IPS-NIHi7 (cell line): Measurements from ENCODE around the gene NECAB3.

Experiments used
- DNase-seq: peaks from one replicate; pipeline ENCODE4 v3.0.0; 2012; ENCODE audit warnings: mixed read lengths; ENCODE audit errors: extremely low spot score

The NECAB3 gene

GRCh38 chr20:33664762-33665144 lies 9.5 kb downstream of the NECAB3 start:
- no peak for DNase-seq

DNA sequence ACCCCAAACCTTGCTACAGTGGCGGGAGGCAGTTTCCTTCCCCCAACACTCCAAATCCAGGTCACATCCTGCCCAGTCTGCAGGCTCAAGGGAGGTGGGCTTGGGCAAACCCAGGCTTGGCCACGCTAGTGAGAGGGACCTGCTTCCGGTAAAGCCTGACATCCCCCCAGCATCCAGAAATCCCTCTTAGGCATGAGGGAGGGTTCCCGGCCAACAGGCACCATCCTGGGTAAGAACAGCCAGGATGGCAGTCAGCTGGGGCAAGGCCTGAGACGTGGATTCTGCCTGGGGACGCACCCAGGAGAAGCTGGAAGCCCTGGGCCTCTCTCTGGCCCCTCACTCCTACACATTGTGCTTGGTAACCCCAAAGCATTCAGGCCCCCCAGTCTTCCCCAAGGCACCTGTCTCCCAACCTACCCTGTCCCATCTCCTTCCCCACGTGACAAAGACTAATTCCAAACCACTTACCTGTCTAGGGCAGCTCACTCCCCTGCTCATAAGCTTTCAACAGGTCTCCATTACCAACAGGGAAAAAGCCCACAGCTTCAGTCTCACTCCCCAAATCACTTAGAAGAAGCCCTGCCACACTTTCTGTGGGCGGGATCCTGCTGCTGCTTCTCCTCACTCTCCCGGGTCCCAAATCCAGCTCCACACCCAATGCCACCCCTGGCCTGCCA lies 10.0 kb downstream of the NECAB3 start:
- no peak for DNase-seq

DNA sequence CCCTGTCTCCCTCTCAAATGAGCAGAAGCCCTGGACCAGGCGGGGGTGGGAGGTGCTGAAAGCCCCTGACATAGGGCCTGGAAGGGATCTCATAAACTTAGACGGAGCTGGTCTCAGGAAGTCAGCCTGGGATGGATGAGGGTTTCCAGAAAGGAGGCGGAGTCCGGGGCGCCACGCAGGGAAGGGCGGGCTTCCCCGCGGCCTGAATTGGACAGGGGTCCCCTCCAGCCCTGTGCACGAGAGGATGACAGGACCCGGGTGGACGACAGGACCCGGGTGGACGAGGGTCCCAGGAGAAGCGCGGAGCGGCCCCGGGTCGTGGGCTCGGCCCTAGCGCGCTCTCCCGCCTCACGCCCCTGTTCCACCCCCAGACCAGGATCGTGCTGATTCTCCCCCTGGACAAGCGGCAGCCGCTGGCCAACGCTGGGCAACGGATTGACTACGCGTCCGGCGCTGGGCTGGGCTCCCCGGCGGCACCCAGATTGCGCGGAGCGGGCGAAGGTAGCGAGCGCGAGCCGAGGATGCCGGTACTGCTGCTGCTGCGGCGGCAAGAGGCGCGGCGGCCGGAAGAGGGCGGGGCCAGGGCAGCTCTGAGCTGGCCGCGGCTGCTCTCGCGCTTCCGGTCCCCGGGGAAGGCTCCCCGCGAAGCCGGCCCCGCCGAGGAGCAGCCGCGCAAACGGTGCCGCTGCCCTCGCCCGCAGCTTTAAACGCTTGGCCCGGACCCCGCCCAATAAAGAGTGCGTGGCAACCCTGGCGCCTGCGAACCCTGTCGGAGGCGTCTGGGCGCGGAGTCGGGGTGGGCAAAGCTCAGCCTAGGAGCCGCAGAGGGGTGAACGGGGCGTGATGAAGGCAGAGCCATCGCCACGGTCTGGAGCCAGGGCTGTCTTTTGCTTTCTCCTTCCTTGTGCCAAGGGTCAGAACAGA lies 10.8 kb downstream of the NECAB3 start:
- DNase-seq = peak; percentile 88

- no peak for DNase-seq
Observed at GRCh38 chr20:33662172-33662571, 12.1 kb downstream of the NECAB3 start, which contains the start of gene C20orf144. C20orf144 (plus strand) TSS chr20:33662327; CDS start chr20:33662346, 19 bp downstream.

DNA sequence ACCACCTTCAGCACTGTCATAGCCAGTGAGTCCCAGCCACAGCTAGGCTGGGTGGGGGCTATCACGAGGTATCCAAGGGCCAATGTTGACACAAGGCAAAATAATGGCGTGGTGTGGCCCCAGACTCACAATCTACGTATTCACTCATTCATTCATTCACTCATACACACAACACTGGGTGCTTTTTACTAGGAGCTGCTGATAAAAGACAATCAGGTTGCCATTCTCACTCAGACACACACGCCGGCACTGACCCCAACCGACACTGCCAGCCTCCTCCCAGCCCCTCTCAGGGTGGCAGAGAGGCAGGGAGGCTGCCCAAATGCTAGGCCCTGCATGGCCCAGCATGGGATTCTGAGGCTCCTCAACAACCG lies 13.6 kb downstream of the NECAB3 start:
- no peak for DNase-seq

DNA sequence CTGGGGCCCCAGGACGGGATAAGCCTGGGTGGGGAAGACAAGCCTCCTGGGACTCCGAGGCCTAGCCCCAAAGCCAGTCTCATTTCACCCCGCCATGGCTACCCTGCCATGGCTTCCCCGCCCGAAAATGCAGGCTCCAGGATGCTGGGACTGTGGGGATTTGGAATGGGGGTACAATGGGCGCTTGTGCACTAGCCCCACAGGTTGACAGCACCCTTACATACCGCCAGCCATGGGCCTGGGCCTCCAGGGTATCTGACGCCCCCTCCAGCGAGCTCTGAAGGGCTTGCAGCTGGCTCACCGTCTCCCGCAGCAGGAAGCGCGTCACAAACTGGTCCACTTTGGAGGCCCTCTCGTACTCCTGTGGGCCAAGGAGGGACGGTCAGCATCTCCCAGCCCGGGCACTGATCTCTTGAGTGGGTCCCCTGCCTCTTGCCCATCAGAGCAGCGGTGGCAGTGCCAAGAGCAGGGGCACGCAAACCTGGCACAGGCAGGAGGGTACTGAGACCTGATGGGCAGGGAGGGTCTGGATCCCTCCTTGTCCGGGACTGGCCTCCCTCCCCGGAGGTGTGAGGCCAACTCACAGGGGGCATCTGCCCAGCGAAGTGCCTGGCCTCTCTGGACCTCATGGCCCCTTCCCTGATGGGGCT lies 14.1 kb downstream of the NECAB3 start:
- no peak for DNase-seq

- no peak for DNase-seq
Observed at GRCh38 chr20:33659341-33660034, 14.7 kb downstream of the NECAB3 start.

GRCh38 chr20:33658929-33659328 lies 15.3 kb downstream of the NECAB3 start:
- DNase-seq = no peak

GRCh38 chr20:33658510-33658909 lies 15.7 kb downstream of the NECAB3 start:
- no peak for DNase-seq

GRCh38 chr20:33657704-33658095 lies 16.5 kb downstream of the NECAB3 start:
- no peak for DNase-seq

DNA sequence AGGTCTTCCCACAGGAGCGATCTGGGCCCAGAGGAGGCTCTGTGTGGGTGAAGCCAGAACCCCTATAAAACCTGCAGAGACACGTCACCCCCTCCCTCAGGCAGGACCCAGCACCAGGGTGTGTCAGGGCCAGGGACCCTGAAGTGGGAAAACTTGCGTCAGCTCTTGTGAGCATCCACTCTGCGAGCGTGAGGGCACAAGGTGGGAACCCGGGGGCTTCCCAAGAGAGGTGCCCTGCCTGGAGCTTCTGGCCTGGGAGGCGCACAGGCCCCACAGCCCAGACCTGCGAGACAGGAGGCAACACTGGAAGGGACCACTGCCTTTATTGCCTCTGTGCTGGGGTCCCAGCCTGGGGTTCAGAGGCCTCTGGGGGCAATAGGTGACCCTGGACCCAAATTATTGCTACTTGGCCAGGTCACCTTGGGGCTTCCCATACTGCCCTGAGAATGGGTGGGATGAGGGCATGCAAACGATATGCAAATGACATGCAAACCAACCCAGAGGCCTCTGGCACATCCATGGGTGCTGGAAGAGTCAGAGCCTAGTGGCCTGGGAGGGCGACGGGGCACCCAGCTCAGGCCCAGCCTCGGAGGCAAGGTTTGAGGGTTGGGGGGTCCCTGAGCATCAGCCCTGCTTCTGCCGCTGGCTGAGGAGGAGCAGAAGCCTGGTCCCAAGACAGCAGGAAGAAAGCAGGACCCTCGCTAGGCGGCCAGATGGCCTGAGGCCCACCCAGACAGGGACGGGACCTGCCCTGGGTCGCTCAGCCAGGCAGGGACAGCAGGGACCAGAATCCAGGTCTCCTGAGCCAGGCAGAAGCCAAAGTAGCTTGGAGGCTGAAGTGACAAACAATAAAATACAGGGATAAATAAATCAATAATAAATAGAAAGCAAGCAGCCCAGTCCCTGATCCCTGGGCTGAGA lies 17.2 kb downstream of the NECAB3 start:
- no peak for DNase-seq

- DNase-seq = no peak
Observed at GRCh38 chr20:33656010-33656782, 18.0 kb downstream of the NECAB3 start.

GRCh38 chr20:33655164-33655563 lies 19.1 kb downstream of the NECAB3 start:
- no peak for DNase-seq

DNA sequence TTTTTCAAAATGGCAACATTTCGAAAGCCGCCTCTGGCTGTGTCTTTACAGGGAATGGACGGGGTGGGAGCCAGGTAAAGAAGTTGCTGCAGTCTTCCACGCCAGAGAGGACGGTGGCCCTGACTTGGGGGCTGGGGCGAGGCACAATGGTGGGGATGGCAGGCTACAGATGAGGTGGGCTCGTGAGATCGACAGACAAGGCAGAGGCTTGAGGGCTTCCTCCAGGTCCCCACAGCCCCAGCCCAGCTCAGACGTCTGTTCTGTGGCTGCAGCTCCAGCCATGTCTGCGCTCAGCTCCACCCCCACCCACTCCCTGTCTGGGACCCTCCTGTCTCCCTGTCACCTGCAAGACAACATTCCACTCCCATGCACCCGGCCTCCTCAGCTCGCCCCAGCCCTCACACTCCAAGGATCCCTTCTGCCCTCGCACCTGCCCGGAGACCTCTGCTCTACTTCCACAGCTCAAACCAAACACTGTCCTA lies 19.5 kb downstream of the NECAB3 start:
- no peak for DNase-seq

GRCh38 chr20:33653900-33654596 lies 20.2 kb downstream of the NECAB3 start:
- DNase-seq = peak; percentile 46

GRCh38 chr20:33653218-33653899 lies 20.9 kb downstream of the NECAB3 start:
- peak; percentile 91 for DNase-seq

DNA sequence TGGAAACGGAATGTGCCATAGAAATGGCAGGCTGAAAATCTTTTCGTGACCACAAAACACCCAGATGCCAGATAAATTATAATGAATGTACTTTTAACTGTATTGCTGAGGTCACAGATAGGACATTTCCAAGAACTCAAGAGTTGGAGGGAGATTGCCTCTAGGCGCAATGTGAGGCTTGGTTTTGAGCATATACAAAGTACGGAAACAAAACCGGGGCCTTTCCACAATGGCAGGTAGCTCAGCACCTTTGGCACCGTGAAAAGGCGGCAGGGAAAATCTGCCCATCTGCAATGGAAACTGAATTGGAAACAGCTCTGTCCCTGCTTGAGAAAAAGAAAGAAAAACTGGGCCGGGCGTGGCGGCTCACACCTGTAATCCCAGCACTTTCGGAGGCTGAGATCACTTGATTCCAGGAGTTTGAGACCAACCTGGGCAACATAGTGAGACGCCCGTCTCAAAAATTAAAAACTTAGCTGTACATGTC lies 22.6 kb downstream of the NECAB3 start:
- no peak for DNase-seq

- DNase-seq = no peak
Observed at GRCh38 chr20:33650753-33651561, 23.3 kb downstream of the NECAB3 start.
